Sciatic nerve (tissue), 2 donors: ENCODE results near the gene NME4. TPM values are rescaled to one million over a fixed set of nuclear protein-coding genes. Genes with fewer than 3 reads are reported as not detected.
"Not testable (repeated sequence)": the region's sequence is repeated elsewhere in the genome, so short reads cannot be mapped to it uniquely, and the experiment has no call there.

Experiments used
- ATAC-seq: fragments of 200-7000 bp; cut with Tn5 transposase; one replicate; pipeline ENCODE4 v1.9.1; 2020; ENCODE audit warnings: mild to moderate bottlenecking, moderate library complexity
- DNase-seq: peaks from one replicate; pipeline ENCODE4 v3.0.0-alpha.2; 2020; ENCODE audit warnings: low spot score
- intact Hi-C: fragments of 100-400 bp; cut with DNase I; formaldehyde crosslinking; loops from one replicate; pipeline ENCODE4 v1.14.2; 2022
- total RNA-seq: library from RNA; stranded (reverse); fragmentation: NEBNext Ultra II Directional; extraction: Animal tissue kit (Norgen Biotek cat#: 25700); gene quantifications from one replicate; pipeline ENCODE4 v1.2.1, GENCODE V29; 2021
- donor health status: DM: no; HTN: no; CAD: no.
- donor health status: DM: no; HTN: no; CAD: no.

Gene NME4
- total RNA-seq, 1 donor from 2014 or later = 68.3 TPM

DNA sequence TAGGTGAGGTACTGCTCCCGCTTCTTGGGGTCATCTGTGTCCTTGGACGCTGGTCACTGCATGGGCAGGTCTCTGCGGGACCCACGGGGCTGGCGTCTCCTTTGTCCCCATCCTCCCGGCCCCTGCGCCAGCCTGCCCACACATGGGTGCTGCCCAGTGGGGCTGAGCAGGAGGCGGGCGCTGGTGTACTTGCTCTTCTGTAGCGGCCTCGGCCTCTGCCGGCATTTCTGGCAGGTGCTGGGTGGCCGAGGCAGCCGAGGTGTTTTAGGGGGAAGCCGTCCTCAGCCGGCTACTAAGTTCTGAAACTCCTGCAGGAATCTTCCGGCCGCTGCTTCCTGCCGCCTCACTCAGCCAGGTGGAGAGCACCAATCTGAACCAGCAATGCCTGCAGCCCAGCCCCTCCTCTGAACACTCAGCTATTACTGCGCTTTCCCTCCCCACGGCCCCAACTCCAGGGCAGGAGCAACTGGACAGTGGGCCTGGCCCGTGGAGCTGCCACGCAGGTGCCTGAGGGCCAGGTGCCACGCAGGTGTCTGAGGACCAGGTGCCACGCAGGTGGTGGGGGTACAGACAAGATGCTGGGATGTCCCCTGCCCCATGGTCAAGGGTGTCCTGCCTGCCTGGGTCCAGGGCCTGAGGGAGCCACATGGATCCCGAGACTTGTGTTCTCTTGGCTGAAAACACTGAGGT, 14.7 kb downstream of the NME4 start:
- intact Hi-C loops = no loop called here
- ATAC-seq (no peak), DNase-seq (no peak)

DNA sequence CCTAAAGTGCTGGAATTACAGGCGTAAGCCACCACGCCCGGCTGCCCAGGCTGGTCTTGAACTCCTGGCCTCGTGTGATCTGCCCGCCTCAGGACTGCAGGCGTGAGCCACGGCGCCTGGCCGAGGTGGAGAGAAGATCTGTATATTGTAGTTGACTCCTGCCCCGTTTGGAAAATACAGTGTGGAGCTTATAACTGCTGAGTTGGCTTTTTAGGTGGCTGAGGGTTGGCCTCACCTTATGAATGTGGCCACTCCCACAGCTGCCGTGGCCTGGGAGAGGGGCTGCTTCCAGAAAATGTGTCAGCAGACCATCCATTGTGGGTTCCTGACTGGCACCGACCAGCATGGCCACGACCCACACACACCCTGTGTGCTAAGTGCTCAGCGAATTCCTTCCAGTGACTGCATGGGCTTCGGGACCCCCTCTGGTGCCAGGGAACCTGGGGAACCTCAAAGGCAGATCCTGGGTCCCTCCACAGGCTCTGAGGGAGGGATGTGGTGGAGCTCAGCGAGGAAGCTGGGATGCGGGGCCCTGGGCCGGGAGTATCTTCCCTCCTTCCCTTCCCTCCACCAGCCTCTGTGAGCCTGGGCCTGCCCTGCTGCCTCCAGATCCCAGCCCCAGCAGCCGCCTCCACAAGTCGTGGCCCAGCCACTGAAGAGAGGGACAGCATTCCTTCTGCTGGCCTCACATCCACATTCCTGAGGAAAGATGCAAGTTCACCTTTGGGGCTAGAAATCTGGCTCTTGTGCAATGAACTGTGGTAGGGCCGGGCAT, 17.6 kb downstream of the NME4 start:
- intact Hi-C loops = no loop called here
- no peak for ATAC-seq
- DNase-seq = no peak

DNA sequence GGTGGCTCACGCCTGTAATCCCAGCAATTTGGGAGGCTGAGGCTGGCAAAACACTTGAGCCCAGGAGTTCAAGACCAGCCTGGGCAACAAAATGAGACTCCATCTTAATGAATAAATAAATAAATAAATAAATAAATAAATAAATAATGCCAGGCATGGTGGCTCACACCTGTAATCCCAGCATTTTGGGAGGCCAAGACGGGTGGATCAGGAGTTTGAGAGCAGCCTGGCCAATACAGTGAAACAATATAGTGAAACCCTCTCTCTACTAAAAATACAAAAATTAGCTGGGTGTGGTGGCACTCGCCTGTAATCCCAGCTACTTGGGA, 18.1 kb downstream of the NME4 start:
- intact Hi-C loops, DNase-seq, ATAC-seq: not testable (repeated sequence)

DNA sequence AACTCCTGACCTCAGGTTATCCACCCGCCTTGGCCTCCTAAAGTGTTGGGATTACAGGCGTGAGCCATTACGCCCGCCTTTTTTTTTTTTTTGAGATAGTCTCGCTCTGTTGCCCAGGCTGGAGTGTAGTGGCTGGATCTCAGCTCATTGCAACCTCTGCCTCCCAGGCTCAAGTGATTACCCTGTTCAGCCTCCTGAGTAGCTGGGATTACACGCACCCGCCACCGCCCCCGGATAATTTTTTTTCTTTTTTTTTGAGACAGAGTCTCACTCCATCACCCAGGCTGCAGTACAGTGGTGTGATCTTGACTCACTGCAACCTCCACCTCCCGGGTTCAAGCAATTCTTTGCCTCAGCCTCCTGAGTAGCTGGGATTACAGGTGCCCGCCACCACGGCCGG, 25.2 kb downstream of the NME4 start:
- intact Hi-C loops, DNase-seq, ATAC-seq: not testable (repeated sequence)

DNA sequence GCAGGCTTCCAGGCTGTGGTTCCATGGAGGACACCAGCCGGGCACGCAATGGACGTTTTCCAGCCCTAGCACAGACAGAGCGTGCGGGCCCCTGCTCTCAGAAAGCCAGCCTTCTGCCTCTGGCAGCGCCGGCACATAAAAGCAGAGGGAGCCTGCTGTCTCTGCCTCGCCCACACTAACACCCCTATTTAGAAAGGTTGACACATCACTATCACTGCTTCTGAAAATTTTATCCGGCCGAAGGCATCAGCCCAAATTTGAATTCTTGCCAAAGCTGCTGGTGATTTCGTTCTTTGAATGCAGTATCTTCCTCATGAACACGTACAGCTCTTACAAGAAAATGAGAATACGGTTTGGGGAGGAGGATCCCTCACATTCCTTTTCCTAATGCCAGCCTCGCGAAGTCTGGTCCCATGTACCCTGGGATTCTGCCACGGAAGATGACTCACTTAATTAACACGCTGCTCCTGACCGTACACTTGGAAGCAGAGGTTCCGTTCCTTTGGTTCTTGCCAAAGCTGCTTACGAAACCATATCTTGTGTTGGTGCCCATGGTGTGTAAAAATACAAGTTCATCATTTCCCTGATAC, 27.1 kb downstream of the NME4 start:
- ATAC-seq = peak; percentile 85
- no peak for DNase-seq
- intact Hi-C loops = no loop called here

DNA sequence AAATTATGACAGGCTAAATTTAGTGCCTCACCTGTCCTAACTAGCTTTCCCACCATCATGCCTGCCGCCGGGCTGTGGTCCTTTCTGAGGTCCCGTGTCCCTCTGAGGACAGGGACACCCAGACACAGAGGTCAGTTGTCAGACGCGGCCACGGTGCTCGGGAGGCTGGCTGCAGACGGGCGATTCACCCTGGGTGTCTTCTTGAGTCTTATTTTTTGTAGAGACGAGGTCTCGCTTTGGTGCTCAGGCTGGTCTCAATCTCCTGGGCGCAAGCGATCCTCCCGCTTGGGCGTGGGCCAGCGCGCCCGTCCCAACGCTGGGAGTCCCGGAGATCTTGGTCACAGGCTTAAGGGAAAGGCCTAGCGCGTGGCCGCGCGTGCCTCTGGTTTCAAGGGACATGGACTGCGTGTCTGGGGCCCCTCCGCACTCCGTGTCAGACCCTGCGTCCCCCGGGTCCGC, 27.7 kb downstream of the NME4 start:
- ATAC-seq (peak; percentile 48), DNase-seq (no peak)
- intact Hi-C loops = no loop called here

DNA sequence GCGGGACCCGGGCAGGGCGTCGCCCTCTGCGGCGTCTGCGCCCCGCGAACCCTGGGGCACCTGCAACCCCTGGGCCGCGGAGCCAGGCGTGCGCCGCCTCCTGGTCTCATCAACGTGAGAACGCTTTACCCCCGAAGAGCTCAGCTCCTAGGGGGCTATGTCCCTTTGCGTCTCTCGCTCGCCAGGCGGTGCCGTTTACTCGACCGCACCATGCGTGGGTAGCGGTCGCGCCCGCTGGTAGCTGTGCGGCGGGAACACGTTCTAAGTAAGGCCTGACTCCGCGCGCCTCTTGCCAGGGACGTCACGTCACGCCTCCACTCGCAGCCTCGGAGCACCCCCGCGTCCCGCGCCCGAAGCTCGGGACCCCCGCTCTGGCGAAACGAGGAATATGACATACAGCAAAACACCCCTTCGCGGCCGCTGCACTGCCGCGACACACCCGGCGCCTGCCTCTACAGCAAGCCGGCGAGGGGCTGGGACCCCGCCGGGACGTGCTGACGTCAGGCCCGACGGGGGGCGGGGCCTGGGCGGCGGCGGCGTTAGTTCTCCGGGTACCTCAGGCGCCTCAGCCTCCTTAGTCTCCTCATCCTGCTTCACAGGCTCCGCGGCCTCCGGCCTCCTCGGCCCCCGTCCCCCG, 28.2 kb downstream of the NME4 start, which contains the start of gene RAB11FIP3:
Gene RAB11FIP3, plus strand, starts transcription at position 568 of the 637 bp plus-strand sequence. CDS start 358 bp downstream, outside the sequence.
- ATAC-seq (peak; percentile 91), DNase-seq (peak; percentile 88)
- intact Hi-C loops = no loop called here

DNA sequence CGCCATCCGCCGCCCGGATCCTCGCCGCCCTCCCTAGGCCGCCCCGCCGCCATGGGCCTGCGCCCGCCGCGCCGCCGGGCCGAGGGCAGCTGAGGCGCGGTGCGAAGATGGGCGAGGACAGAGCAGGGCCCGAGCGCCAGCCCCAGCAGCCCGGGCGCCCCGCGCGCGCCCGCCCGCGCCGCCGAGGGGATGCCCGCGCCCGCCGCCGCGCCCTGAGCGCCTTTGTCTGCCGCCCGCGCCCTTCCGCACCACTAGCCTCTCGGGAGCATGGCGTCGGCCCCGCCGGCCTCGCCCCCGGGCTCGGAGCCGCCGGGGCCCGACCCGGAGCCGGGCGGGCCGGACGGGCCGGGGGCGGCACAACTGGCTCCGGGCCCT, 28.7 kb downstream of the NME4 start:
- ATAC-seq (no peak), DNase-seq (no peak)
- intact Hi-C loops = no loop called here

DNA sequence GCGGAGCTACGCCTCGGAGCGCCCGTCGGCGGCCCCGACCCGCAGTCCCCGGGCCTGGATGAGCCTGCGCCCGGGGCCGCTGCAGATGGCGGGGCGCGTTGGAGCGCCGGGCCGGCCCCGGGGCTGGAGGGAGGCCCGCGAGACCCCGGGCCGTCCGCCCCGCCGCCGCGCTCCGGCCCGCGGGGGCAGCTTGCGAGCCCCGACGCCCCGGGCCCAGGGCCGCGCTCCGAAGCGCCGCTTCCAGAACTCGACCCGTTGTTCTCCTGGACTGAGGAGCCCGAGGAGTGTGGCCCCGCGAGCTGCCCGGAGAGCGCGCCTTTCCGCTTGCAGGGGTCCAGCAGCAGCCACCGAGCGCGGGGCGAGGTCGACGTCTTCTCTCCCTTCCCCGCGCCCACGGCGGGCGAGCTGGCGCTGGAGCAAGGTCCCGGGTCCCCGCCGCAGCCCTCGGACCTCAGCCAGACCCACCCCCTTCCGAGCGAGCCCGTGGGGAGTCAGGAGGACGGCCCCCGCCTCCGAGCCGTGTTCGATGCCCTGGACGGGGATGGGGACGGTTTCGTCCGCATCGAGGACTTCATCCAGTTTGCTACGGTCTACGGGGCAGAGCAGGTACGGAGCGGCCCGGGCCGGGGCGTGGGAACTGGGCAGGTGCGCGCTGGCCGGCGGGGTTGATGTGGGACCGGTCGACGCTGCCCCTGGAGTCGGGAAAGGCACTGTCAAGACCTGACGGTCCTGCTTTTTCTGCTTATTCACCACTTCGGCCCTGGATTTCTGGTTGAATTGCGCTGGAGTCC, 29.3 kb downstream of the NME4 start:
- ATAC-seq (no peak), DNase-seq (no peak)
- intact Hi-C loops = no loop called here

DNA sequence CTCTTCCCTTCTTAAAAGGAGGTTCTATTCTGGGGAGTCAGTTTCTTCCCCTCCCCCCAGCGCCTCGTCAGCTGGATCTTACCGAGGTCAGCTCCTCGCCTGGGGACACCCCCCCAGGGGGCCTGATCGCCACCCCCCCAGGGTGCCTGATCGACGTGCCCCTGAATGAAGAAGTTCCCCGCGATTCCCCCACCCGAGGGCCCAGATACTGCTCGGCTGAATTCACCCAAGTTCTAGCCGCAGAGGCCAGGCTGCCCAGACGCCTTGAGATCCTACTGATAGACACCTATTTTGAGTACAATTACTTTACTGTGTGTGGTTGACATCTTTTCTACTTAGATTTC, 29.9 kb downstream of the NME4 start:
- ATAC-seq (no peak), DNase-seq (no peak)
- intact Hi-C loops = no loop called here

DNA sequence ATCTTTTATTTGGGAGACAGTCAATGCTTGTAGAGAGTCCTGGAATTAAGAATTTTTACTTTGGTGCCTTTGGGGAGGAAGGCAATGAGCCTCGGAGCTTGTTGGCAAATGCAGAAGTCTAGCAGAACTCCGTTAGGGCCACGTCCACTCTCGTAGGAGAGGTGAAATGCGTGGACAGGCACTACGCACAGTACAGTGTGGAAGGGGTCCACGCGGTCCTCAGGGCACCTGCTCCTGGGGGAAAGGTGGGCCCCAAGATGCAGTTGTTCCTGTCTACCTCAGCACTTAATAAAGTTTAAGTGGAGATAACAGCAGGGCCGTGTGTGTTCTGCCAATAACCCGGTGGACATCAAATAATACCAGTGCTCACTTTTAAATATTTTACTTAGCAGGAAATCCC, 30.3 kb downstream of the NME4 start:
- ATAC-seq (no peak), DNase-seq (no peak)
- intact Hi-C loops = no loop called here

DNA sequence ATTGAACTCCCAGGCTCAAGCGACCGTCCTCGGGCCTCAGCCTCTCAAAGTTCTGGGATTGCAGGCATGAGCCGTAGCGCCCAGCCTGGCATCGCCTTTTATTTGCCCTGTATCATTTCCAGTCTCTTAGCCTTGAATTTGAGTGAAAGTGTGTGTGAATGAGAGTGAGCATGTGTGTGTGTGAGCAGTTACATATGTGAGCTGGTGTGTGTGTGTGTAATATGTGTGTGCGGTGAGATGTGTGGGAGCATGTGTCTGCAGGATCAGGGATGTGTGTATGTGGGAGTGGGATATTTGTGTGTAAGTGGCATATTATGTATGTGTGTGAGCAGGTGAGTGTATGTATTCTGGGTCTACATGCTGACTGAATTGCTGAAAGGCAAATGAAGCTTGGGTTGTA, 33.9 kb downstream of the NME4 start:
- intact Hi-C loops = no loop called here
- no peak for ATAC-seq

DNA sequence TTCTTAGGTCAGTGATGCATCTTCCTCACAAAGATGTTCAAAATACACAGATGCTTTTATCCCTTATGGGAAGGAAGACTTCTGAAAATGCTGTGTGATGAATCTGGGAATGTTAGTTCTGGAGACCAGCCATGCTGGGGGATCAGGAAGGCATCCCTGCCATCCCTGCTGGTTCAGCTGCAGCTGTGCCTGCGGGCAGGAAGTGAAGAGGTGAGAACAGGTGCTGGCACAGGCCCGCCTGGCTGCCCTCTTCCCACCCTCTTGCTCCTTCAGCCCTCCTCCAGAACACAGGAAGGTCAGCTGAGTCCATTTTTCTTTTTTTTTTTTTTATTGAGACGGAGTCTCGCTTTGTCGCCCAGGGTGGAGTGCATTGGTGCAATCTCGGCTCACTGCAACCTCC, 43.6 kb downstream of the NME4 start:
- ATAC-seq (no peak), DNase-seq (no peak)
- intact Hi-C loops = no loop called here

More for the DNA sequence above, 33.9 kb downstream of the NME4 start:
- no peak for DNase-seq

DNA sequence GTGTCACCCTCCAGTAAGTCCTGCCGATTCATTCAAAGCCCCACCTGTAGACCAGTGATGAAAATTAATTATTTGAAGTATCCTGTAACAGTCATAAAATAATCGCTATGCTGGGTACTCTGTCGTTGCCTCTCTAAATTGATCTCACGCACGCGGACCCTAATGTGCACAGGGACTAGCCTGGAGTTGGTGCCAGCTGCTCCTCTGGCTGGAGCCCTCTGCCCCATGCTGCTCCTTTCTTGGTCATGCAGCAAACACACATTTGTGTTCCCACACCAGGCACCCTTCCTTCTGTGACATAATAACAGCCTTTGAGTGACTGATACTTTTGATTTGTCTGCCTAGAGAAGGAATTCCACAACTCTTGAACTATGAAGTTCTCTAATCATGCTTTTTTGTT, 44.4 kb downstream of the NME4 start:
- intact Hi-C loops = no loop called here
- ATAC-seq (no peak), DNase-seq (no peak)

DNA sequence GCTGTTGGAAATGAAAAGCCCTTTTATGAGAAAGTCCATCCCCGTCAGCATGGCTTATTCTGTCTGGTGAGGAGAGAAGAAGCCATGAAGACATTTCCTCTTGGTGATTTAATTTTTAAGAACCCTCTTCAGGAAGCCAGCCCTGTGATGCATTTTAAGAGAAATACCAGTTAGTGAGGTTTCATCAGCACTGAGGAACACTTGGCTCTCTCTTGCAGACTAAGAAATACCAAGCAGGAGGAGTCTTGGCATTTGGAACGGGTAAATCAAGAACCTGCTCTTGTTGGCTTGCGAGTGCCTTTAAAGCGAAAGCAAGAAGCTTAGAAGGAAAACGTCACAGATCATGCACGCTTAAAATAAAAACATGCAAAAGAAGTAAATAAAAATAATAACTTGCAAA, 46.0 kb downstream of the NME4 start:
- intact Hi-C loops = no loop called here
- peak; percentile 76 for ATAC-seq
- no peak for DNase-seq

DNA sequence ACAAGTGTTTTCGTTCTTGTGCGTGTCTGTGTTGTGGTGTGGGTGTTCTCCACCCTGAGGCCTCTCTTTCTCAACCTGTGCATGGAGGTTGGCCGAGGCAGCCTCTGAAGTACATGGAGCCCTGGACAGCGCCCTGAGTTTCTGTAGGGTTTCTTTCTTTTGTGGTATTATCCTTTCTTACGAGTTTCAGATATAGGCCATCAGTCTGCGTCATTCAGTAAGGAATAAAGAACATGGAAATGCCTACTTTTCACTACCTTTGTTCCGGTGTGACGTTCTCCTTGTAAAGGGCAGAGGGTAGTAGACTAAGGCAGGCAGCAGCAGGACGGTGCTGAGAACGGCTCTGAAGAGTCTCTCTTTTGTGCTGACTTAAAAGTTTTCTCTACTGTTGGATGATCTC, 47.0 kb downstream of the NME4 start:
- DNase-seq = no peak

DNA sequence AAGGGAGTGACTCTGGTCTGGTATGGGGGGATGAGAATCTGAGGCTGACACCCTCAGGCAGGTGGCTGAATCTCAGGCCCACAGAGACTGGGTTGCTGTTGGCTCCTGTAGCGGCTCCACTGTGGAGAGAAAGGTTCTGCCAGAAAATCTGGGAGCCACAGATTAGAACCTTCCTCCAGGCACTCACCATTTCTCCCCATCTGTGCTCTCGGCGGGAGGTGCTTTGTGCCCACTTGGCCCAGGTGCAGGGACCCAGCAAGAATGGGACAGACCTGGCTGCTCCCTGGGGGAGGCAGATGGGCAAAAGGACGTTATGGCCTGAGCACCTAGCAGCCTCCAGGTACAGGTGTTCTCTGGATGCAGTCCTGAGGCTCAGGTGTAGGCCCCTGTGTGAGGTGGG, 48.6 kb downstream of the NME4 start:
- intact Hi-C loops = no loop called here
- DNase-seq (no peak), ATAC-seq (no peak)

More for the DNA sequence above, 47.0 kb downstream of the NME4 start:
- ATAC-seq = no peak
- intact Hi-C loops = no loop called here
